ENCODE data around the gene GCA. TPM values are rescaled to one million over a fixed set of nuclear protein-coding genes. Genes with fewer than 3 reads are reported as not detected.

Gene GCA
- total RNA-seq, 1 donor from 2014 or later, result 7.3 TPM

GRCh38 chr2:162324953-162325352, 19.0 kb upstream of the GCA start:
- intact Hi-C loops (cut with DNase I), result no loop called here
- DNase-seq (ENCODE audit: low spot score), result no peak

GRCh38 chr2:162327134-162327769, 16.7 kb upstream of the GCA start:
- intact Hi-C loops (cut with DNase I), result no loop called here
- DNase-seq (ENCODE audit: low spot score), result no peak

- no peak for DNase-seq (ENCODE audit: low spot score)
- intact Hi-C loops (cut with DNase I), result no loop called here
Measured at GRCh38 chr2:162327806-162328205, 16.1 kb upstream of the GCA start.

- no peak for DNase-seq (ENCODE audit: low spot score)
- intact Hi-C loops (cut with DNase I), result no loop called here
Measured at GRCh38 chr2:162328424-162329157, 15.3 kb upstream of the GCA start.

- DNase-seq (ENCODE audit: low spot score), result no peak
- intact Hi-C loops (cut with DNase I), result no loop called here
Measured at GRCh38 chr2:162330881-162331280, 13.1 kb upstream of the GCA start.

GRCh38 chr2:162333968-162334367, 10.0 kb upstream of the GCA start:
- intact Hi-C loops (cut with DNase I), result no loop called here
- no peak for DNase-seq (ENCODE audit: low spot score)

- intact Hi-C loops (cut with DNase I), result no loop called here
- no peak for DNase-seq (ENCODE audit: low spot score)
Measured at GRCh38 chr2:162337868-162338267, 6.1 kb upstream of the GCA start.

GRCh38 chr2:162340822-162341221, 3.1 kb upstream of the GCA start:
- intact Hi-C loops (cut with DNase I), result no loop called here
- DNase-seq (ENCODE audit: low spot score), result no peak

- intact Hi-C loops (cut with DNase I), result no loop called here
Measured at GRCh38 chr2:162342321-162342720, 1.6 kb upstream of the GCA start.

GRCh38 chr2:162342841-162343240, 1.1 kb upstream of the GCA start:
- intact Hi-C loops (cut with DNase I), result no loop called here
- DNase-seq (ENCODE audit: low spot score), result no peak

More at GRCh38 chr2:162342321-162342720, 1.6 kb upstream of the GCA start:
- DNase-seq (ENCODE audit: low spot score), result no peak

- DNase-seq (ENCODE audit: low spot score), result no peak
- intact Hi-C loops (cut with DNase I), result no loop called here
Measured at GRCh38 chr2:162343492-162343823, 474 bp upstream of the GCA start.

- intact Hi-C loops (cut with DNase I), result no loop called here
- DNase-seq (ENCODE audit: low spot score), result no peak
Measured at GRCh38 chr2:162344617-162344950, 652 bp downstream of the GCA start.

GRCh38 chr2:162365392-162365791, 21.5 kb downstream of the GCA start:
- DNase-seq (ENCODE audit: low spot score), result no peak
- intact Hi-C loops (cut with DNase I), result no loop called here

GRCh38 chr2:162368494-162368893, 24.6 kb downstream of the GCA start:
- intact Hi-C loops (cut with DNase I), result no loop called here

GRCh38 chr2:162369551-162369950, 25.6 kb downstream of the GCA start:
- intact Hi-C loops (cut with DNase I), result no loop called here
- no peak for DNase-seq (ENCODE audit: low spot score)

More at GRCh38 chr2:162368494-162368893, 24.6 kb downstream of the GCA start:
- no peak for DNase-seq (ENCODE audit: low spot score)

GRCh38 chr2:162370931-162371330, 27.0 kb downstream of the GCA start:
- intact Hi-C loops (cut with DNase I), result no loop called here
- no peak for DNase-seq (ENCODE audit: low spot score)

GRCh38 chr2:162372818-162373217, 28.9 kb downstream of the GCA start:
- DNase-seq (ENCODE audit: low spot score), result no peak
- intact Hi-C loops (cut with DNase I), result no loop called here

- no peak for DNase-seq (ENCODE audit: low spot score)
- intact Hi-C loops (cut with DNase I), result no loop called here
Measured at GRCh38 chr2:162379719-162380580, 36.0 kb downstream of the GCA start.

- intact Hi-C loops (cut with DNase I), result no loop called here
Measured at GRCh38 chr2:162381851-162382250, 37.9 kb downstream of the GCA start.

GRCh38 chr2:162382278-162382677, 38.3 kb downstream of the GCA start:
- DNase-seq (ENCODE audit: low spot score), result no peak
- intact Hi-C loops (cut with DNase I), result no loop called here

More at GRCh38 chr2:162381851-162382250, 37.9 kb downstream of the GCA start:
- no peak for DNase-seq (ENCODE audit: low spot score)

- DNase-seq (ENCODE audit: low spot score), result no peak
- intact Hi-C loops (cut with DNase I), result no loop called here
Measured at GRCh38 chr2:162385536-162385935, 41.6 kb downstream of the GCA start.

Data from cardiac septum (tissue), 1 donor.